ENCODE results near the gene NEK7. TPM values are rescaled to one million over a fixed set of nuclear protein-coding genes. Genes with fewer than 3 reads are reported as not detected.

The NEK7 gene
- total RNA-seq, 6 experiments from 2014 or later = 20.6 to 32.3 (median 21.5) TPM

- Histone ChIP-seq H3K4me1 (no peaks in the 10 kb centered on the region), H3K4me3 (no peak overlapping the region), H3K27ac (no peak overlapping the region), H3K9me3 (no peaks in the 10 kb centered on the region), H3K36me3 (no peaks in the 10 kb centered on the region), H3K27me3 (no peaks in the 10 kb centered on the region)
- no peak for TF ChIP-seq POLR2A (IDR thresholded peaks at IDR 0.05)
- no peak for TF ChIP-seq CTCF (IDR thresholded peaks at IDR 0.05)
- 83% methylated on average over 10 of the region's 10 CpGs for WGBS (ENCODE audit: insufficient coverage, low coverage, low lambda C conversion rate, missing lambda C conversion rate)
- DNase-seq (no peak), ATAC-seq (no peak)
- intact Hi-C loops (cut with DNase I) = no loop called here
Measured at GRCh38 chr1:198328458-198329032, 171.7 kb downstream of the NEK7 start.

- intact Hi-C loops (cut with DNase I) = no loop called here
- Histone ChIP-seq H3K27me3 (no peaks in the 10 kb centered on the region), H3K4me1 (no peaks in the 10 kb centered on the region), H3K27ac (no peak overlapping the region), H3K4me3 (no peak overlapping the region), H3K36me3 (no peaks in the 10 kb centered on the region), H3K9me3 (no peaks in the 10 kb centered on the region)
- DNase-seq = no peak
- no peak for ATAC-seq
- TF ChIP-seq POLR2A (IDR thresholded peaks at IDR 0.05) (no peak), CTCF (IDR thresholded peaks at IDR 0.05) (no peak)
- 20% methylated on average over 1 of the region's 2 CpGs for WGBS (ENCODE audit: insufficient coverage, low coverage, low lambda C conversion rate, missing lambda C conversion rate)
Measured at GRCh38 chr1:198330982-198331615, 174.3 kb downstream of the NEK7 start.

GRCh38 chr1:198333744-198334143 is 176.9 kb downstream of the NEK7 start:
- TF ChIP-seq CTCF (IDR thresholded peaks at IDR 0.05) (no peak), POLR2A (IDR thresholded peaks at IDR 0.05) (no peak)
- Histone ChIP-seq H3K27me3 (no peaks in the 10 kb centered on the region), H3K4me1 (no peaks in the 10 kb centered on the region), H3K36me3 (no peaks in the 10 kb centered on the region), H3K27ac (no peak overlapping the region), H3K4me3 (no peak overlapping the region), H3K9me3 (no peaks in the 10 kb centered on the region)
- DNase-seq (no peak), ATAC-seq (no peak)
- 55% methylated on average over 1 of the region's 1 CpG for WGBS (ENCODE audit: insufficient coverage, low coverage, low lambda C conversion rate, missing lambda C conversion rate)
- intact Hi-C loops (cut with DNase I) = no loop called here

- H3K27ac ChIP-seq = no peak overlapping the region
- WGBS (ENCODE audit: insufficient coverage, low coverage, low lambda C conversion rate, missing lambda C conversion rate) = 88% methylated on average over 1 of the region's 1 CpG
- no peak for DNase-seq
- ATAC-seq = no peak
- H3K36me3 ChIP-seq = no peaks in the 10 kb centered on the region
- no peak overlapping the region for H3K4me3 ChIP-seq
- H3K9me3 ChIP-seq = no peaks in the 10 kb centered on the region
- H3K27me3 ChIP-seq = no peaks in the 10 kb centered on the region
- no peaks in the 10 kb centered on the region for H3K4me1 ChIP-seq
- TF ChIP-seq POLR2A (IDR thresholded peaks at IDR 0.05) (no peak), CTCF (IDR thresholded peaks at IDR 0.05) (no peak)
- intact Hi-C loops (cut with DNase I) = no loop called here
Measured at GRCh38 chr1:198335663-198336062, 178.9 kb downstream of the NEK7 start.

All from right lobe of liver (tissue), 6 donors.